Panc1 (cell line): ENCODE data around the gene GRK6. TPM values are rescaled to one million over a fixed set of nuclear protein-coding genes. Genes with fewer than 3 reads are reported as not detected.

Source experiments
- ATAC-seq: fragments of 200-7000 bp; cut with Tn5 transposase; 2 replicates; pipeline ENCODE4 v1.9.1; 2020; ENCODE audit warnings: mild to moderate bottlenecking, moderate library complexity
- BruUV-seq: library from RNA; stranded (reverse); fragments of 400-500 nt; replicated peaks from 2 replicates; lab custom pipeline; 2021; lab: Mats Ljungman, UMichigan
- CTCF ChIA-PET: fragments of 300-600 bp; sonication (Branson Sonifier 250); formaldehyde crosslinking; loops from one replicate; lab custom pipeline; 2022; ENCODE audit warnings: antibody characterized with exemption; lab: Charles Lee
- POLR2A ChIA-PET: fragments of 300-600 bp; sonication (Branson Sonifier 250); formaldehyde crosslinking; loops from one replicate; lab custom pipeline; 2022; ENCODE audit warnings: antibody characterized with exemption; lab: Charles Lee
- DNase-seq: peaks from one replicate; pipeline ENCODE4 v3.0.0-alpha.2; 2010; ENCODE audit warnings: low read depth, low spot score
- H3K27ac ChIP-seq: 2 replicates; pipeline ENCODE4 v1.5.1; 2011; ENCODE audit warnings: mild to moderate bottlenecking, low read length, inconsistent platforms
- H3K27me3 ChIP-seq: fragments of 200-500 bp; sonication (Bioruptor generic); 2 replicates; pipeline ENCODE4 v1.6.0; 2014; ENCODE audit warnings: low read length, inconsistent platforms; ENCODE audit not compliant: control insufficient read depth, insufficient read depth
- H3K36me3 ChIP-seq: fragments of 200-500 bp; sonication (Bioruptor generic); 2 replicates; pipeline ENCODE4 v1.5.1; 2014; ENCODE audit warnings: inconsistent platforms, mild to moderate bottlenecking, low read length, moderate library complexity; ENCODE audit not compliant: control insufficient read depth, insufficient read depth
- H3K4me1 ChIP-seq: 2 replicates; pipeline ENCODE4 v1.5.1; 2011; ENCODE audit warnings: inconsistent platforms, mild to moderate bottlenecking, low read length, moderate library complexity; ENCODE audit not compliant: control insufficient read depth, insufficient read depth
- H3K4me3 ChIP-seq, 2 experiments: 2 replicates each; pipeline ENCODE4 v1.5.1; 2011 to 2012; ENCODE audit warnings: low read depth in 2 of 2, low read length in 2 of 2, mild to moderate bottlenecking in 2 of 2, inconsistent platforms in 1 of 2, moderate library complexity in 1 of 2
- H3K9me3 ChIP-seq: fragments of 200-500 bp; sonication (Bioruptor generic); 2 replicates; pipeline ENCODE4 v1.5.1; 2014; ENCODE audit warnings: low read depth, mild to moderate bottlenecking, inconsistent platforms, low read length, moderate library complexity; ENCODE audit not compliant: control insufficient read depth, insufficient read depth
- POLR2AphosphoS5 ChIP-seq: IDR thresholded peaks from 2 replicates; pipeline ENCODE4 v1.6.1; 2012; ENCODE audit warnings: mild to moderate bottlenecking, low read depth, low read length, moderate library complexity
- SIN3A ChIP-seq: IDR thresholded peaks from 2 replicates; pipeline ENCODE4 v1.6.1; 2012; ENCODE audit warnings: low read depth, mild to moderate bottlenecking, low read length, moderate library complexity, borderline replicate concordance; ENCODE audit not compliant: insufficient read depth
- TCF7L2 ChIP-seq: IDR thresholded peaks from 2 replicates; pipeline ENCODE4 v1.6.1; 2011; ENCODE audit warnings: mild to moderate bottlenecking, low read depth, low read length, inconsistent platforms
- in situ Hi-C: cut with HindIII; loops from 2 replicates; pipeline ENCODE4 v1.10.0; 2016; ENCODE audit warnings: low sequenced_read_pairs, low pct_unique_long_range_greater_than_20kb
- intact Hi-C: fragments of 100-400 bp; cut with micrococcal nuclease; formaldehyde crosslinking; loops from one replicate; pipeline ENCODE4 v1.10.0; 2022; ENCODE audit not compliant: unreplicated experiment
- total RNA-seq: library from RNA; stranded (reverse); gene quantifications from one replicate; pipeline ENCODE4 v1.2.1, GENCODE V29; 2021; ENCODE audit not compliant: unreplicated experiment
- TF ChIP-seq, protein P1 (sequence below), 2 experiments: IDR thresholded peaks; 2 replicates each; pipeline ENCODE4 v1.6.1; 2011 to 2012; ENCODE audit warnings: low read depth in 2 of 2, control low read depth in 1 of 2, low read length in 1 of 2, mild to moderate bottlenecking in 1 of 2, moderate library complexity in 1 of 2; ENCODE audit not compliant: insufficient read depth in 1 of 2
- TF ChIP-seq, protein P2 (sequence below): fragments of 450-650 bp; IDR thresholded peaks from 2 replicates; pipeline ENCODE4 v1.5.1; 2017; ENCODE audit warnings: mild to moderate bottlenecking

Gene GRK6
- total RNA-seq, 1 experiment from 2014 or later: 56.1 TPM

DNA sequence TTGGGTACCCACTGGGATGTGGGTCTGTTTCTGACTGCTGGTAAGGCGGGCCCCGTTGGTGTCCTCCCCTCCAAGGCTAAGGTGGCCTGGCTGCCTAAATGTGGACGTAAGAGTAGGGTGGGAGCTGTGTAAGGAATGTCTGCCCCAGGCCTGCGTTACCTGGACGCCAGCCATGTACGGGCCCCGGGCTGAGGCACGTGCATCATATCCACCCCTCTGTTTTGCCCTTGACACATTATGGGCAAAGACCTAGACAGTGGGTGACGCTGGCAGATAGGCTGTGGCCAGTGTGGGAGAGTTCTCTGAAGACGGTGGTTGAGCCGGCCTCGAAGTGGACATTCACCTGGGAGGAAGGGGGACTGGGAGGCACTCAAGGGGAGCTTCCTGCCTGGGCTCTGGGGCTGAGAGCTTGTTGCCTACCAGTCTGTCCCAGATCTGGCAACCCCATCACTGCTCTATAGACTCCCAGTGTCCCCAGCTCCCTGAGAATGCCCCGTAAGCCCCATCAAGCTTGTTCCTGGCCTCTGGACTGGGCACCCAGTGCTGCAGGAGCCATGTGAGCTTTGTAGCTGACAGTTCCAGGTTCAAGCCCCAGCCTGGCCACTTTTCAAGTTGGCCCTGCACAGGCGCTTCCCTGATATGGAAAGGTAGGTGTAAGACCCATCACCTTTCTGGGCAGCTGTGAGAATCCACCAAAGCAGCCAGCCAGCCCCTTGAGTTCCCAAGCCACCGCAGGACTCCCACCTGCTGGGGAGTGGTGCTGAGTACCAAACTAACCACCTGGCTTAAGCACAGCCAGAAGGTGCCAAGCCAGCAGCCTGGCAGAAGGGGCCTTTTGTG is 16.9 kb downstream of the GRK6 start:
- intact Hi-C loops (no loop called here), in situ Hi-C loops (no loop called here)
- Histone ChIP-seq H3K36me3 (no peaks in the 10 kb centered on the region; the same call in 1 of the 2 replicates), H3K9me3 (no peaks in the 10 kb centered on the region), H3K4me3 (no peak overlapping the region), H3K27ac (no peak overlapping the region), H3K27me3 (no peaks in the 10 kb centered on the region), H3K4me1 (peaks cover 31% of the 10 kb centered on the region)
- CTCF ChIA-PET: interaction anchor here (0.6 kb wide), 1 partner anchor 216 kb away, joined by 6 read pairs; no protein-coding TSS in a partner anchor
- POLR2A ChIA-PET: interaction anchor here (0.7 kb wide), 1 partner anchor 12 kb away, joined by 3 read pairs; no protein-coding TSS in a partner anchor
- no peak for ATAC-seq
- DNase-seq: no peak
- no TSS peak for BruUV-seq
- TF ChIP-seq SIN3A (no peak), POLR2AphosphoS5 (no peak; the same call in 1 of the 2 replicates), TCF7L2 (no peak)
- TF ChIP-seq, protein P1, sequence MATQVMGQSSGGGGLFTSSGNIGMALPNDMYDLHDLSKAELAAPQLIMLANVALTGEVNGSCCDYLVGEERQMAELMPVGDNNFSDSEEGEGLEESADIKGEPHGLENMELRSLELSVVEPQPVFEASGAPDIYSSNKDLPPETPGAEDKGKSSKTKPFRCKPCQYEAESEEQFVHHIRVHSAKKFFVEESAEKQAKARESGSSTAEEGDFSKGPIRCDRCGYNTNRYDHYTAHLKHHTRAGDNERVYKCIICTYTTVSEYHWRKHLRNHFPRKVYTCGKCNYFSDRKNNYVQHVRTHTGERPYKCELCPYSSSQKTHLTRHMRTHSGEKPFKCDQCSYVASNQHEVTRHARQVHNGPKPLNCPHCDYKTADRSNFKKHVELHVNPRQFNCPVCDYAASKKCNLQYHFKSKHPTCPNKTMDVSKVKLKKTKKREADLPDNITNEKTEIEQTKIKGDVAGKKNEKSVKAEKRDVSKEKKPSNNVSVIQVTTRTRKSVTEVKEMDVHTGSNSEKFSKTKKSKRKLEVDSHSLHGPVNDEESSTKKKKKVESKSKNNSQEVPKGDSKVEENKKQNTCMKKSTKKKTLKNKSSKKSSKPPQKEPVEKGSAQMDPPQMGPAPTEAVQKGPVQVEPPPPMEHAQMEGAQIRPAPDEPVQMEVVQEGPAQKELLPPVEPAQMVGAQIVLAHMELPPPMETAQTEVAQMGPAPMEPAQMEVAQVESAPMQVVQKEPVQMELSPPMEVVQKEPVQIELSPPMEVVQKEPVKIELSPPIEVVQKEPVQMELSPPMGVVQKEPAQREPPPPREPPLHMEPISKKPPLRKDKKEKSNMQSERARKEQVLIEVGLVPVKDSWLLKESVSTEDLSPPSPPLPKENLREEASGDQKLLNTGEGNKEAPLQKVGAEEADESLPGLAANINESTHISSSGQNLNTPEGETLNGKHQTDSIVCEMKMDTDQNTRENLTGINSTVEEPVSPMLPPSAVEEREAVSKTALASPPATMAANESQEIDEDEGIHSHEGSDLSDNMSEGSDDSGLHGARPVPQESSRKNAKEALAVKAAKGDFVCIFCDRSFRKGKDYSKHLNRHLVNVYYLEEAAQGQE (IDR thresholded peaks at IDR 0.05; ENCODE audit: insufficient read depth in 1 of 2, low read depth in 2 of 2, low read length in 1 of 2): no peak
- TF ChIP-seq, protein P2, sequence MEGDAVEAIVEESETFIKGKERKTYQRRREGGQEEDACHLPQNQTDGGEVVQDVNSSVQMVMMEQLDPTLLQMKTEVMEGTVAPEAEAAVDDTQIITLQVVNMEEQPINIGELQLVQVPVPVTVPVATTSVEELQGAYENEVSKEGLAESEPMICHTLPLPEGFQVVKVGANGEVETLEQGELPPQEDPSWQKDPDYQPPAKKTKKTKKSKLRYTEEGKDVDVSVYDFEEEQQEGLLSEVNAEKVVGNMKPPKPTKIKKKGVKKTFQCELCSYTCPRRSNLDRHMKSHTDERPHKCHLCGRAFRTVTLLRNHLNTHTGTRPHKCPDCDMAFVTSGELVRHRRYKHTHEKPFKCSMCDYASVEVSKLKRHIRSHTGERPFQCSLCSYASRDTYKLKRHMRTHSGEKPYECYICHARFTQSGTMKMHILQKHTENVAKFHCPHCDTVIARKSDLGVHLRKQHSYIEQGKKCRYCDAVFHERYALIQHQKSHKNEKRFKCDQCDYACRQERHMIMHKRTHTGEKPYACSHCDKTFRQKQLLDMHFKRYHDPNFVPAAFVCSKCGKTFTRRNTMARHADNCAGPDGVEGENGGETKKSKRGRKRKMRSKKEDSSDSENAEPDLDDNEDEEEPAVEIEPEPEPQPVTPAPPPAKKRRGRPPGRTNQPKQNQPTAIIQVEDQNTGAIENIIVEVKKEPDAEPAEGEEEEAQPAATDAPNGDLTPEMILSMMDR: no peak

GRCh38 chr5:177444106-177445051 is 17.9 kb downstream of the GRK6 start:
- in situ Hi-C loops (no loop called here), intact Hi-C loops (no loop called here)
- Histone ChIP-seq H3K9me3 (no peaks in the 10 kb centered on the region), H3K4me1 (peaks cover 42% of the 10 kb centered on the region), H3K27me3 (no peaks in the 10 kb centered on the region), H3K36me3 (no peaks in the 10 kb centered on the region; the same call in 1 of the 2 replicates), H3K4me3 (no peak overlapping the region), H3K27ac (0 out of 2 replicates have a peak overlapping the region, but pooled peaks have one; percentile 20)
- ChIA-PET CTCF (no interaction called here), POLR2A (interaction anchor here (0.6 kb wide), 1 partner anchor 95 kb away, joined by 7 read pairs; no protein-coding TSS in a partner anchor)
- DNase-seq: no peak
- no TSS peak for BruUV-seq
- ATAC-seq: no peak
- TF ChIP-seq, protein P1 (IDR thresholded peaks at IDR 0.05; ENCODE audit: insufficient read depth in 1 of 2, low read depth in 2 of 2, low read length in 1 of 2): no peak
- TF ChIP-seq SIN3A (no peak), TCF7L2 (no peak), POLR2AphosphoS5 (no peak)
- TF ChIP-seq, protein P2: no peak
